ENCODE results near the gene SLC39A11. TPM values are rescaled to one million over a fixed set of nuclear protein-coding genes. Genes with fewer than 3 reads are reported as not detected.

SLC39A11 gene
- total RNA-seq, 3 donors from 2014 or later, result 31.6 to 71.6 (median 51.6) TPM

DNA sequence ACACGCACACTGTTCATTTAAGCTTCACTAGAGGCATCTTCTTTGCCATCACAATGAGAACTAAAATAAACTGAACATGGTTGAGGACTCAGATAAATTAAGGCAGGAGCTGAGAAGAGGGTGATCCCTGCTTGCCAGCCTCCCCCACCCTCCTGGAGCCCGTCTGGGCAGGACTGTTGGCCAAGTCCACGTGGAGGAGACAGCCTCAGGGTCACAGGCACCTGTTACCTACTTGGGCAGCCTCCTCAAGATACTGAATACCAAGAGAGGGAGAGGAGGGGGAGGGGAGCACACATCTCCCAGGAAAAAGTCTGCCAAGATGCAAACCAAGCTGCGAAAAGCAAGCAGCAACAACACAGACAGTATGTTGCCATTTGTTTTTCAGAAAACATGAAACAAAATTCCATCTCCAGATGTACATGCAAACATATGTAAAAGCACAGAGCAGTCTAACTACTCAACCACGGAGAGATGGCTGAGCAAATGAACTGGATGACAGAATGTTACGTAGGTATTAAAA lies 67.4 kb downstream of the SLC39A11 start:
- no peaks in the 10 kb centered on the region for H3K4me1 ChIP-seq (ENCODE audit: low read depth)
- H3K36me3 ChIP-seq (ENCODE audit: low read depth), result no peaks in the 10 kb centered on the region
- no peaks in the 10 kb centered on the region for H3K9me3 ChIP-seq
- ATAC-seq (no peak), DNase-seq (no peak)
- TF ChIP-seq, protein P1, sequence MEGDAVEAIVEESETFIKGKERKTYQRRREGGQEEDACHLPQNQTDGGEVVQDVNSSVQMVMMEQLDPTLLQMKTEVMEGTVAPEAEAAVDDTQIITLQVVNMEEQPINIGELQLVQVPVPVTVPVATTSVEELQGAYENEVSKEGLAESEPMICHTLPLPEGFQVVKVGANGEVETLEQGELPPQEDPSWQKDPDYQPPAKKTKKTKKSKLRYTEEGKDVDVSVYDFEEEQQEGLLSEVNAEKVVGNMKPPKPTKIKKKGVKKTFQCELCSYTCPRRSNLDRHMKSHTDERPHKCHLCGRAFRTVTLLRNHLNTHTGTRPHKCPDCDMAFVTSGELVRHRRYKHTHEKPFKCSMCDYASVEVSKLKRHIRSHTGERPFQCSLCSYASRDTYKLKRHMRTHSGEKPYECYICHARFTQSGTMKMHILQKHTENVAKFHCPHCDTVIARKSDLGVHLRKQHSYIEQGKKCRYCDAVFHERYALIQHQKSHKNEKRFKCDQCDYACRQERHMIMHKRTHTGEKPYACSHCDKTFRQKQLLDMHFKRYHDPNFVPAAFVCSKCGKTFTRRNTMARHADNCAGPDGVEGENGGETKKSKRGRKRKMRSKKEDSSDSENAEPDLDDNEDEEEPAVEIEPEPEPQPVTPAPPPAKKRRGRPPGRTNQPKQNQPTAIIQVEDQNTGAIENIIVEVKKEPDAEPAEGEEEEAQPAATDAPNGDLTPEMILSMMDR (IDR thresholded peaks at IDR 0.05), result no peak
- intact Hi-C loops (cut with DNase I, micrococcal nuclease), result no loop called here
- H3K4me3 ChIP-seq, result no peak overlapping the region

DNA sequence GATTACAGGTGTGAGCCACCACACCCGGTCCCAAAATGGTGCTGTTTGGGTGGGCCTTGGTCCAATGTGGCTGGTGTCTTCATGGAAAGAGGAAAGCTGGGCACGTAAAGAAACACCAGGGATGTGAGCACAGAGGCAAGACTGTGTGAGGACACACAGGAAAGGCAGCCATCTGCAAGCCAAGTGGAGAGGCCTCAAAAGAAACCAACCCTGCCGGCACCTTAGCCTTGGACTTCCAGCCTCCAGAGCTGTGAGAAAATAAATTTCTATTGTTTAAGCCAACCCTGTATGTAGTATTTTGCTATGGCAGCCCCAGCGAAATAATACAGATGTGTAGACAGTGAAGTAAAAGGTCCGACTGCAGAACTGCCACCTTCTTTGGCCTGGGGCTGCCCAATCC lies 68.7 kb downstream of the SLC39A11 start:
- Histone ChIP-seq H3K4me1 (ENCODE audit: low read depth) (no peaks in the 10 kb centered on the region), H3K9me3 (peaks cover 7% of the 10 kb centered on the region), H3K36me3 (ENCODE audit: low read depth) (no peaks in the 10 kb centered on the region), H3K4me3 (no peak overlapping the region)
- intact Hi-C loops (cut with DNase I, micrococcal nuclease), result no loop called here
- DNase-seq, result no peak
- TF ChIP-seq, protein P1 (IDR thresholded peaks at IDR 0.05), result no peak
- no peak for ATAC-seq

DNA sequence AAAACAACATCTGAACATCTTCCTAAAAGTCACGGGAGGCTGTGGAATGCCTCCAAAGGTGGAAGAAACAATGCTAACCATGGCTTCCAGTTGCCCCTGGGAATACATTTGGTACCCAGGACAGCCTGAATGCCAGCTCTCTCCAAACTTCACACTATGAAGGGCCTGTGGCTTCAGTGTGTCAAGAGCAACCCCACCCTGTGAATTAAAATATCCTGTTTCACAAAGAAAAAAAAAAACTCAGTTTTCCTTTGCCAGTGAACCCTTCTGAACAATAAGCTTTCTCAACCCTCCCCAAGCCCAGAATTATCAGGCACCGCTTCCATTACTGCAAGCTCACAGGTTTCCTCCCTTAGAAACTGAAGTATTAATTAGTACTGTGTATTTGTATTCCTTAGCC lies 69.8 kb downstream of the SLC39A11 start:
- no peaks in the 10 kb centered on the region for H3K4me1 ChIP-seq (ENCODE audit: low read depth)
- DNase-seq (no peak), ATAC-seq (no peak)
- intact Hi-C loops (cut with DNase I, micrococcal nuclease), result no loop called here
- peaks cover 14% of the 10 kb centered on the region for H3K9me3 ChIP-seq
- no peak overlapping the region for H3K4me3 ChIP-seq
- TF ChIP-seq, protein P1 (IDR thresholded peaks at IDR 0.05), result no peak
- no peaks in the 10 kb centered on the region for H3K36me3 ChIP-seq (ENCODE audit: low read depth)

DNA sequence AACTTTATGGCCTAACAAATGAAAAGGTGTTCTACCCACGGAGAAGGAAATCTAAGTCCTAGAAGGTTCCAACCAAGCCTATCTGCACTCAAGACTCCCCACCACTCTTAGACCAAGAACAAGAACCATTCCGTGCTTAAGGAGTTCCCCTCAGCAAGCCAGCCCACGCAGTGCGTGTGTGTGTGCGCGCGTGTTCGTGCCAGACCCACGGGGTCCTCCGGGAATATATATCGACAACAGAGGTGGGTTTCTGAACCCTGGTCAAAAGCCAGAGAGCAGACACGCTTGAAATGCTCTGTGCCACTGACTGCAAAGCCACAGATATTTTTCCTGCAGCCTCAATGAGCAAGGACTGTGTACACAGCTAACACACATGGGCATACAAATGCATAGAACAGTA lies 70.7 kb downstream of the SLC39A11 start:
- intact Hi-C loops (cut with DNase I, micrococcal nuclease), result no loop called here
- DNase-seq, result no peak

DNA sequence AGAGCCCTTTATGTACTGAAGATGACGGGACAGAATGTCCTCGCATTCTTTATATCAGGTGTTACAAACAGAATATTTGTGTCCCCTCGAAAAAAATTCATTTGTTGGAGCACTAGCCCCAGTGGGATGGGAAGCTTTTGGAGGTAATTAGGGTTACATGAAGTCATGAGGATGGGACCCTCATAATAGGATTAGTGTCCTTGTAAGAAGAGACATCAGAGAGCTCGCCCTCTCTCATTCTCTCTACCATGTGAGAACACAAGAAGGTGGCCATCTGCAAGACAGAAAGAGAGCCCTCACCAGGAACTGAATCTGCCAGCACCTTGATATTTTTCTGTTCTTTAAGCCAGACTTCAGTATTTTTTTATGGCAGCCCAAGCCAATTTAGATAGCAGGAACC lies 72.4 kb downstream of the SLC39A11 start:
- DNase-seq, result no peak
- TF ChIP-seq, protein P1 (IDR thresholded peaks at IDR 0.05), result no peak
- H3K4me1 ChIP-seq (ENCODE audit: low read depth), result no peaks in the 10 kb centered on the region
- H3K36me3 ChIP-seq (ENCODE audit: low read depth), result no peaks in the 10 kb centered on the region
- H3K4me3 ChIP-seq, result no peak overlapping the region
- intact Hi-C loops (cut with DNase I, micrococcal nuclease), result no loop called here
- ATAC-seq, result no peak
- peaks cover 14% of the 10 kb centered on the region for H3K9me3 ChIP-seq

More for the DNA sequence above, 70.7 kb downstream of the SLC39A11 start:
- TF ChIP-seq, protein P1 (IDR thresholded peaks at IDR 0.05), result no peak
- ATAC-seq, result no peak
- H3K9me3 ChIP-seq, result peaks cover 14% of the 10 kb centered on the region
- H3K36me3 ChIP-seq (ENCODE audit: low read depth), result no peaks in the 10 kb centered on the region
- H3K4me3 ChIP-seq, result no peak overlapping the region
- no peaks in the 10 kb centered on the region for H3K4me1 ChIP-seq (ENCODE audit: low read depth)

DNA sequence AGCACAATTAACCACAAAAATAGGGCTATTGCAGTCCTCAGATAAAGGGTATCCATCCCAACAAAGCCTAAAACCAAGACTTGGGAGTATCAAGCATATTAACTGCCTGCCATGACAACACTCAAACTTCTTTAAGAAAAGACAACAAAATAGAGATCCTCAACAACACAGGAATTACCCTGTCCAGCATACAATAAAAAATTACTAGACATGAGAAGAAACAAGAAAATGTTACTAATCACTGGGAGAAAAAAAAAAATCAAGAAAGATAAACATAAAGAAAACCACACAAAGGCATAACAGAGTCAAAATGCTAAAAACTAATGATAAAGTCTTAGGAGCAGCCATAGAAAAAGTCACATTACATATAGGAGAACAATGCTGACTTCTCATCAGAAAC lies 73.9 kb downstream of the SLC39A11 start:
- no peaks in the 10 kb centered on the region for H3K36me3 ChIP-seq (ENCODE audit: low read depth)
- no peaks in the 10 kb centered on the region for H3K4me1 ChIP-seq (ENCODE audit: low read depth)
- no peak overlapping the region for H3K4me3 ChIP-seq
- intact Hi-C loops (cut with DNase I, micrococcal nuclease), result no loop called here
- TF ChIP-seq, protein P1 (IDR thresholded peaks at IDR 0.05), result no peak
- DNase-seq (no peak), ATAC-seq (no peak)
- H3K9me3 ChIP-seq, result peaks cover 14% of the 10 kb centered on the region
